Keratinocyte (primary cell): ENCODE results near the gene MTFP1. TPM values are rescaled to one million over a fixed set of nuclear protein-coding genes. Genes with fewer than 3 reads are reported as not detected.

Source experiments
- DNase-seq: peaks from one replicate; pipeline ENCODE4 v3.0.0-alpha.2; 2011; ENCODE audit warnings: low read depth, missing footprints, low spot score
- FAIRE-seq: peaks from 2 replicates; lab custom pipeline; 2011; peaks lifted over from hg19 to GRCh38; lab: Jason Lieb, UNC
- H2AFZ ChIP-seq: 2 replicates; pipeline ENCODE4 v1.6.0; 2012; ENCODE audit warnings: low read length, control low read depth, inconsistent platforms; ENCODE audit not compliant: control insufficient read depth
- H3K27ac ChIP-seq: 2 replicates; pipeline ENCODE4 v1.5.1; 2011; ENCODE audit warnings: low read length; ENCODE audit not compliant: control insufficient read depth, insufficient read depth
- H3K27me3 ChIP-seq: 3 replicates; pipeline ENCODE4 v1.6.0; 2011; ENCODE audit warnings: low read length; ENCODE audit not compliant: control insufficient read depth, insufficient read depth; ENCODE audit errors: extremely low read depth
- H3K36me3 ChIP-seq, 2 experiments: 2 replicates in 1 of 2; 3 replicates in 1 of 2; pipeline ENCODE4 v1.5.1; 2011; ENCODE audit warnings: low read length in 2 of 2, mild to moderate bottlenecking in 1 of 2; ENCODE audit not compliant: control insufficient read depth in 2 of 2, insufficient read depth in 2 of 2; ENCODE audit errors: extremely low read depth in 1 of 2
- H3K4me1 ChIP-seq: 3 replicates; pipeline ENCODE4 v1.5.1; 2011; ENCODE audit warnings: low read length; ENCODE audit not compliant: control insufficient read depth, insufficient read depth; ENCODE audit errors: extremely low read depth
- H3K4me2 ChIP-seq: 3 replicates; pipeline ENCODE4 v1.6.0; 2011; ENCODE audit warnings: low read depth, low read length; ENCODE audit not compliant: control insufficient read depth, insufficient read depth; ENCODE audit errors: extremely low read depth
- H3K4me3 ChIP-seq, 3 experiments: fragments of 200-600 bp in 1 of 3; sonication (generic) in 1 of 3; 2 replicates in 2 of 3; 3 replicates in 1 of 3; pipeline ENCODE4 v1.5.1; 2011 to 2016; ENCODE audit warnings: low read length in 3 of 3, mild to moderate bottlenecking in 3 of 3, control low read depth in 2 of 3, inconsistent platforms in 1 of 3, low read depth in 1 of 3, mixed read lengths in 1 of 3, mixed run types in 1 of 3, moderate library complexity in 1 of 3; ENCODE audit not compliant: control insufficient read depth in 2 of 3, insufficient read depth in 2 of 3; ENCODE audit errors: extremely low read depth in 1 of 3
- H3K79me2 ChIP-seq: 2 replicates; pipeline ENCODE4 v1.6.0; 2012; ENCODE audit warnings: low read length; ENCODE audit not compliant: control insufficient read depth, insufficient read depth
- H3K9ac ChIP-seq: 3 replicates; pipeline ENCODE4 v1.6.0; 2011; ENCODE audit warnings: low read length; ENCODE audit not compliant: control insufficient read depth, insufficient read depth; ENCODE audit errors: extremely low read depth
- H3K9me1 ChIP-seq: 3 replicates; pipeline ENCODE4 v1.6.0; 2011; ENCODE audit warnings: low read length; ENCODE audit not compliant: control insufficient read depth, insufficient read depth; ENCODE audit errors: extremely low read depth
- H3K9me3 ChIP-seq: 2 replicates; pipeline ENCODE4 v1.5.1; 2012; ENCODE audit warnings: low read depth, low read length; ENCODE audit not compliant: control insufficient read depth
- H4K20me1 ChIP-seq: 3 replicates; pipeline ENCODE4 v1.6.0; 2011; ENCODE audit warnings: low read length; ENCODE audit not compliant: control insufficient read depth, insufficient read depth; ENCODE audit errors: extremely low read depth
- EZH2 ChIP-seq: IDR thresholded peaks from one replicate; pipeline ENCODE4 v1.6.1; 2012; ENCODE audit warnings: inconsistent platforms, mild to moderate bottlenecking, low read length, moderate library complexity
- dilution Hi-C: fragments of 300-500 bp; cut with MboI; formaldehyde crosslinking; loops from one replicate; pipeline ENCODE4 v1.7.0; 2020; ENCODE audit warnings: low sequenced_read_pairs; ENCODE audit not compliant: extremely low pct_ligation_motif_present
- polyA plus RNA-seq, 5 experiments: library from polyadenylated mRNA; depleted of rRNA in 3 of 5; stranded (reverse) in 3 of 5; stranded (forward) in 1 of 5; unstranded in 1 of 5; fragments of >200 nt; gene quantifications; 1 replicate in 1 of 5; 2 replicates in 3 of 5; 3 replicates in 1 of 5; pipeline versions ENCODE4 v1.2.1 to v1.2.3, GENCODE V29; 2011 to 2012; ENCODE audit warnings: missing spikeins in 2 of 5, low read depth in 1 of 5, low replicate concordance in 1 of 5
- TF ChIP-seq, protein P1 (sequence below), 3 experiments: IDR thresholded peaks in 1 of 3; conservative IDR thresholded peaks in 1 of 3; optimal IDR thresholded peaks in 1 of 3; 2 replicates in 2 of 3; 3 replicates in 1 of 3; pipeline versions ENCODE3 to v1.5.1; 2011; ENCODE audit warnings: low read length in 3 of 3, mild to moderate bottlenecking in 3 of 3, moderate library complexity in 2 of 3, control low read depth in 1 of 3, inconsistent platforms in 1 of 3; ENCODE audit not compliant: insufficient read depth in 2 of 3; ENCODE audit errors: extremely low read depth in 1 of 3

The MTFP1 gene
- polyA plus RNA-seq, 1 donor (not counting 4 experiments of a cell fraction or from before 2014, with no cell fraction given) = 8.4 TPM

DNA sequence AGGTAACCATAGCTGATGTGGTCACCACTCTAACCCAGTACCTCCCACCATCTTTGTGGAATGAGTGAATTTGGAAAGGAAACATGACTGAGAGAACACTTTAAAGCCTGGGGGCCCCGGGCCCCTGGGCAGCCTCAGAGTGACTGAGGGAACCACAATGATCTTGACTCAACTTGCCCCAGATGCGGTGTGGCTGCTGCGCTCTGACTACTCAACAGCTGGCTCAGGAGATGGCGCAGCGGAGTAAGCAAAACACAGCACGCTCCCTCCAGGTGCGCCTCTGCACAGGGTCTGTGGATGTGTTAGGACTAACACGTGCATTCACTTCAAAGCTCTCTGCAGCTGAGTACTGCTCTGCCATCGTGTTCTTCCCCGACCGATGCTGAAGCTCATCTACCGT, 44.3 kb upstream of the MTFP1 start:
- Histone ChIP-seq H3K9me1 (no peaks in the 10 kb centered on the region), H3K9ac (no peak overlapping the region), H3K27me3 (no peaks in the 10 kb centered on the region), H3K36me3 (peaks cover 3 to 27% of the 10 kb centered on the region in 2 experiments), H3K4me2 (no peak overlapping the region), H3K4me1 (peaks cover under 1% of the 10 kb centered on the region), H3K27ac (no peak overlapping the region), H4K20me1 (no peaks in the 10 kb centered on the region), H3K79me2 (no peaks in the 10 kb centered on the region), H3K9me3 (no peaks in the 10 kb centered on the region), H3K4me3 (no peak overlapping the region), H2AFZ (no peak overlapping the region)
- dilution Hi-C loops = no loop called here
- TF ChIP-seq, protein P1, sequence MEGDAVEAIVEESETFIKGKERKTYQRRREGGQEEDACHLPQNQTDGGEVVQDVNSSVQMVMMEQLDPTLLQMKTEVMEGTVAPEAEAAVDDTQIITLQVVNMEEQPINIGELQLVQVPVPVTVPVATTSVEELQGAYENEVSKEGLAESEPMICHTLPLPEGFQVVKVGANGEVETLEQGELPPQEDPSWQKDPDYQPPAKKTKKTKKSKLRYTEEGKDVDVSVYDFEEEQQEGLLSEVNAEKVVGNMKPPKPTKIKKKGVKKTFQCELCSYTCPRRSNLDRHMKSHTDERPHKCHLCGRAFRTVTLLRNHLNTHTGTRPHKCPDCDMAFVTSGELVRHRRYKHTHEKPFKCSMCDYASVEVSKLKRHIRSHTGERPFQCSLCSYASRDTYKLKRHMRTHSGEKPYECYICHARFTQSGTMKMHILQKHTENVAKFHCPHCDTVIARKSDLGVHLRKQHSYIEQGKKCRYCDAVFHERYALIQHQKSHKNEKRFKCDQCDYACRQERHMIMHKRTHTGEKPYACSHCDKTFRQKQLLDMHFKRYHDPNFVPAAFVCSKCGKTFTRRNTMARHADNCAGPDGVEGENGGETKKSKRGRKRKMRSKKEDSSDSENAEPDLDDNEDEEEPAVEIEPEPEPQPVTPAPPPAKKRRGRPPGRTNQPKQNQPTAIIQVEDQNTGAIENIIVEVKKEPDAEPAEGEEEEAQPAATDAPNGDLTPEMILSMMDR (optimal IDR thresholded peaks at IDR 0.05 in 1 of 3, IDR thresholded peaks at IDR 0.05 in 1 of 3, conservative IDR thresholded peaks at IDR 0.05 in 1 of 3; ENCODE audit: extremely low read depth in 1 of 3, insufficient read depth in 2 of 3, low read length in 3 of 3) = no peak
- TF ChIP-seq EZH2 = no peak
- DNase-seq (no peak), FAIRE-seq (no peak)

DNA sequence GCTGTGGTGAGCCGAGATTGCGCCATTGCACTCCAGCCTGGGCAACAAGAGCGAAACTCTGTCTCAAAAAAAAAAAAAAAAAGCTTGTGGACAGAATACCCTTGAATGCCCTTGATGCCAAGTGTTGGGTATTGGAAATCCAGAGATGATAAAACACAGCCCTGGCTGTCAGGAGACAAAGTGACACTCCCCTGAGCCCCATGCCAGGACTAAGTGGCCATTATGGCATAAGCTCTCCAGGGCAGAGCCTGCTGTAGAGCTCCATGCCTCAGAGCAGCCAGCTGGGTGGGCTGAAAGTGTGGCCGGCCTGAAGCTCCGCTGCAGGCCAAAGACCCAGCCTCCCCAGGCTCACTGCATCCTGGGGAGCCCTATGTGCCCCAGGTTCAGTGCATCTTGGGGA, 43.2 kb upstream of the MTFP1 start:
- H3K4me2 ChIP-seq = no peak overlapping the region
- H3K79me2 ChIP-seq = no peaks in the 10 kb centered on the region
- H3K4me3 ChIP-seq = no peak overlapping the region
- dilution Hi-C loops = no loop called here
- no peak overlapping the region for H3K27ac ChIP-seq
- H3K27me3 ChIP-seq = no peaks in the 10 kb centered on the region
- FAIRE-seq (no peak), DNase-seq (no peak)
- H4K20me1 ChIP-seq = no peaks in the 10 kb centered on the region
- H3K36me3 ChIP-seq = peaks cover 3 to 24% of the 10 kb centered on the region in 2 experiments
- TF ChIP-seq, protein P1 (optimal IDR thresholded peaks at IDR 0.05 in 1 of 3, IDR thresholded peaks at IDR 0.05 in 1 of 3, conservative IDR thresholded peaks at IDR 0.05 in 1 of 3; ENCODE audit: extremely low read depth in 1 of 3, insufficient read depth in 2 of 3, low read length in 3 of 3) = no peak
- no peak for TF ChIP-seq EZH2
- no peaks in the 10 kb centered on the region for H3K9me1 ChIP-seq
- H3K9ac ChIP-seq = no peak overlapping the region
- peaks cover 6% of the 10 kb centered on the region for H3K4me1 ChIP-seq
- H3K9me3 ChIP-seq = no peaks in the 10 kb centered on the region
- no peak overlapping the region for H2AFZ ChIP-seq
